Measurements from ENCODE around the gene ZNF91.
"Not testable (repeated sequence)": the region's sequence is repeated elsewhere in the genome, so short reads cannot be mapped to it uniquely, and the experiment has no call there.

The ZNF91 gene

DNA sequence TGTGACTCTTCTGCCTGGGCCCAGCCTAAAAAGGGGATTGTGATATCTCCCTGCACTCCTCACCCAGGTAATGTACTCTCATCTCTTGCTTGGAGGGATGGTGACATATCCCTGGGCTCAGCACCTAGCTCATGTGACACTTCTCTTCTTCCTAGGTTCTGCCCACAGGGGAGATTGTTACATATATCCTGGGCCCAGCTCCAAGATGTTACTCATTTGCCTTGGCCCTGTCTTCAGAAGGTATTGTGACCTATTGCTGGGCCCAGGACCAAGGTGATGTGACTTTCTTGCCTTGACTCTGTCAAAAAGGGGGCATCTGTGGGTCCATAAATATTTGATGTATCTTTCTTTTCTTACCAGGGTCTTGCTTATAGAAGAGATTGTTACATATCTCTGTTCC lies 73.9 kb downstream of the ZNF91 start:
- H3K9ac ChIP-seq (ENCODE audit: low read length); H3K36me3 ChIP-seq (ENCODE audit: control insufficient read depth, insufficient read depth, low read length); H3K4me3 ChIP-seq (ENCODE audit: low read depth, low read length); H3K4me1 ChIP-seq (ENCODE audit: control insufficient read depth, insufficient read depth, low read length); H3K27ac ChIP-seq (ENCODE audit: low read depth, low read length): not testable (repeated sequence)
- H3K27me3 ChIP-seq (ENCODE audit: control insufficient read depth, insufficient read depth, low read length) = peaks cover 13% of the 10 kb centered on the region; the same call in 1 of the 2 replicates
- H3K9me3 ChIP-seq (ENCODE audit: control insufficient read depth, insufficient read depth, low read depth, low read length) = peaks cover 33% of the 10 kb centered on the region; the same call in 1 of the 2 replicates

DNA sequence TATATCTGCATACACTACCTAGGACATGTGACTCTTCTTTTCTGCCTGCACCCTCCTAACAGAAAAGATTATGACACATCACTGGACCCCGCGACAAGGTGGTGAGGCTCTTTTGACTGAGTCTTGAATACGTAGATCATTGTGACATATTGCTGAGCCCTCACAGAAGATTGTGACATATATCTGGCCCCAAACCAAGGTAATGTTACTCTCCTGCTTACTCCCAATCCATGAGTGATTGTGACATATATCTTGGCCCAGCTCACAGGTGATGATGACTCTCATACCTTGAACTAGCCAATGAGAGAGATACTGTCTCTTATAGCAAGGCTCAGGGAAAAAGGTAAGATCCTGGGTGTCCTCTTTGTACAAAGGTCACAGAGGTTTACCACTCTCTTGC lies 75.7 kb downstream of the ZNF91 start:
- H3K27me3 ChIP-seq (ENCODE audit: control insufficient read depth, insufficient read depth, low read length) = peaks cover 13% of the 10 kb centered on the region; the same call in 1 of the 2 replicates
- H3K27ac ChIP-seq (ENCODE audit: low read depth, low read length); H3K4me1 ChIP-seq (ENCODE audit: control insufficient read depth, insufficient read depth, low read length); H3K9ac ChIP-seq (ENCODE audit: low read length); H3K36me3 ChIP-seq (ENCODE audit: control insufficient read depth, insufficient read depth, low read length); H3K4me3 ChIP-seq (ENCODE audit: low read depth, low read length): not testable (repeated sequence)
- peaks cover 25% of the 10 kb centered on the region; the same call in 1 of the 2 replicates for H3K9me3 ChIP-seq (ENCODE audit: control insufficient read depth, insufficient read depth, low read depth, low read length)

DNA sequence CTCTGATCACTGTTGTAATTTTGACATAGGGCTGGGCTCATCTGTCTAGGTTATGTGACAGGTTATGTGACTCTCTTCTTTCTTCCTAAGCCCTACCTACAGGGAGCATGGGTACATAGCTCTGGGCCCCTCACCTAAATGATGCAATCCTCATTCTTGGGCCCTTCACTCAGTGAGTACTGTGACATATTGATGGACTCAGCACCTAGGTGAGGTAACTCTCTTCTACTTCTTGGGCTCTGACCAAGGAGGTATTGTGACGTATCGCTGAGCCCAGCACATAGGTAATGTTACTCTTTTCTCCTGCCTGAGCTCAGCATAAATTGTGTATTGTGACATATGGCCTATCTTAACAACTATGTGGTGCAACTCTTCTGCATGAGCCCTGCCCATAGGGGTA lies 76.3 kb downstream of the ZNF91 start:
- not testable (repeated sequence) for H3K4me3 ChIP-seq (ENCODE audit: low read depth, low read length); H3K27ac ChIP-seq (ENCODE audit: low read depth, low read length); H3K9ac ChIP-seq (ENCODE audit: low read length); H3K36me3 ChIP-seq (ENCODE audit: control insufficient read depth, insufficient read depth, low read length); H3K4me1 ChIP-seq (ENCODE audit: control insufficient read depth, insufficient read depth, low read length)
- H3K27me3 ChIP-seq (ENCODE audit: control insufficient read depth, insufficient read depth, low read length) = peaks cover 12% of the 10 kb centered on the region; the same call in 1 of the 2 replicates
- peaks cover 22% of the 10 kb centered on the region; the same call in 1 of the 2 replicates for H3K9me3 ChIP-seq (ENCODE audit: control insufficient read depth, insufficient read depth, low read depth, low read length)

DNA sequence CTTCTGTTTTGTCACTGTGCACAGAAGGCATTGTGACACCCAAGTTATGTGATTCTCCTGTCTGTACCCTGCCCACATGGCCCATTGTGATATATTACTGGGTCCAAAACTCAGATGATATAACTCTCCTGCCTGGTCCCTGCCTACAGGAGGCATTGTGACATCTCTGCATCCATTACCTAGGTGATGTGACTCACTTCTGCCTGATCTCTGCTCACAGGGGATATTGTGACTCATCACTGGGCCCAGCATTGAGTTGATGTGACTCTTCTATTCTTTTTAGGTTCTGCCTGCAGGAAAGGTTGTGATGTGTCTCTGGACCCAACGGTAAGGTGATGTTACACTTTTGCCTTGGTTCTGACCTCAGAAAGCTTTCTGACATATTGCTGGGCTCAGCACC lies 77.1 kb downstream of the ZNF91 start:
- Histone ChIP-seq H3K9me3 (ENCODE audit: control insufficient read depth, insufficient read depth, low read depth, low read length) (peaks cover 18% of the 10 kb centered on the region; the same call in 1 of the 2 replicates), H3K9ac (ENCODE audit: low read length) (no peak overlapping the region)

DNA sequence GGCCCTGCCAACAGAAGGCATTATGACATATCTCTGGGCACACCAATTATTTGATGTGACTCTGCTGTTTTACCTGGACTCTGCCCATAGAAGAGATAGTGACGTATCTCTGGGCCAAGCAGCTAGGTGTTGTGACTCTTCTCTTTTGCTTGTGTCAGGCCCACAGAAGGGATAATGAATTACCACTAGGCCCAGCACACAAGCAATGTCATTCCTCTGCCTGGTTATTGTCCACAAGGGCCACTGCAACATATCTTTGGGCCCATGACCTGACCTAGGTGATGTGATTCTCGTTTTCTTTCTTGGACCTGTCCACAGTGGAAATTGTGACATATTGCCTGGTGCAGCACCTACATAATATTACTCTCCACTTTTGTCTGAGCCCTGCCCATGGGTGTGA lies 80.0 kb downstream of the ZNF91 start:
- Histone ChIP-seq H3K27ac (ENCODE audit: low read depth, low read length) (no peak overlapping the region), H3K4me1 (ENCODE audit: control insufficient read depth, insufficient read depth, low read length) (no peaks in the 10 kb centered on the region), H3K9me3 (ENCODE audit: control insufficient read depth, insufficient read depth, low read depth, low read length) (peaks cover 23% of the 10 kb centered on the region; the same call in 1 of the 2 replicates), H3K27me3 (ENCODE audit: control insufficient read depth, insufficient read depth, low read length) (no peaks in the 10 kb centered on the region), H3K36me3 (ENCODE audit: control insufficient read depth, insufficient read depth, low read length) (no peaks in the 10 kb centered on the region), H3K4me3 (ENCODE audit: low read depth, low read length) (no peak overlapping the region), H3K9ac (ENCODE audit: low read length) (no peak overlapping the region)

More for the DNA sequence above, 77.1 kb downstream of the ZNF91 start:
- Histone ChIP-seq H3K4me3 (ENCODE audit: low read depth, low read length) (no peak overlapping the region), H3K4me1 (ENCODE audit: control insufficient read depth, insufficient read depth, low read length) (no peaks in the 10 kb centered on the region), H3K27me3 (ENCODE audit: control insufficient read depth, insufficient read depth, low read length) (peaks cover 4% of the 10 kb centered on the region; the same call in 1 of the 2 replicates), H3K27ac (ENCODE audit: low read depth, low read length) (no peak overlapping the region), H3K36me3 (ENCODE audit: control insufficient read depth, insufficient read depth, low read length) (no peaks in the 10 kb centered on the region)

DNA sequence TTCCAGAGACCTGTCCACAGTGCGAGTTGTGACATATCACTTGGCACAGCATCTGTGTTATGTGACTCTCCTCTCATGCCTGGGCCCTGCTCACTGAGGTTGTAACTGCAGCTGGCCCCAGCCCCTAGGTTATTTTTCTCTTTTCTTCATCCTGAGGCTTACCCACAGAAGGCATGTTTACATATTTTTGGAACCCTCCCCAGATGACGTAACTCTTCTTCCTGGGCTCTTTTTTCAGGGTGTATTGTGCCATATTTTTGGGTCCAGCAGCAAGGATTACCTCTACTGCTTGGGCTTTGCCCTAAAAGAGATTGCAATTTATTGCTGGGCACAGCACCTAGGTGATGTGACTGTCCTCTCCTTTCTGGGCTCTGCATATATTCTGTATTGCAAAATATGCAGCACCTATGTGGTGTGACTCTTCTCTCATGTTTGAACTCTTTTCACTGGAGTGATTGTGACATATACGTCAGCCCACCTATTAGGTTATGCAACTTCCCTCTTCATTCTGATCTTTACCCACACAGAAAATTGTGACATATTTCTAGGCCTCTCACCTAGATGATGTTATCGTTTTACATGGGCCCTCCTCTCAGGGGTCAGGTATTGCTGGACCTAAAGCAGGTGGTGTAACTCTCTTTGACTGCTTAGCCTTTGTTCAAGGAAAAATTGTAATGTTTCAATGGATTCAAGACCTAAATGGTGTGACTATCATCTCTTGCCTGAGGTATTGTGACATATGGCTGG lies 80.6 kb downstream of the ZNF91 start:
- H3K36me3 ChIP-seq (ENCODE audit: control insufficient read depth, insufficient read depth, low read length) = no peaks in the 10 kb centered on the region
- no peak overlapping the region for H3K27ac ChIP-seq (ENCODE audit: low read depth, low read length)
- no peaks in the 10 kb centered on the region for H3K27me3 ChIP-seq (ENCODE audit: control insufficient read depth, insufficient read depth, low read length)
- H3K9me3 ChIP-seq (ENCODE audit: control insufficient read depth, insufficient read depth, low read depth, low read length) = peaks cover 23% of the 10 kb centered on the region; the same call in 1 of the 2 replicates
- H3K4me3 ChIP-seq (ENCODE audit: low read depth, low read length) = no peak overlapping the region
- H3K4me1 ChIP-seq (ENCODE audit: control insufficient read depth, insufficient read depth, low read length) = no peaks in the 10 kb centered on the region
- no peak overlapping the region for H3K9ac ChIP-seq (ENCODE audit: low read length)

DNA sequence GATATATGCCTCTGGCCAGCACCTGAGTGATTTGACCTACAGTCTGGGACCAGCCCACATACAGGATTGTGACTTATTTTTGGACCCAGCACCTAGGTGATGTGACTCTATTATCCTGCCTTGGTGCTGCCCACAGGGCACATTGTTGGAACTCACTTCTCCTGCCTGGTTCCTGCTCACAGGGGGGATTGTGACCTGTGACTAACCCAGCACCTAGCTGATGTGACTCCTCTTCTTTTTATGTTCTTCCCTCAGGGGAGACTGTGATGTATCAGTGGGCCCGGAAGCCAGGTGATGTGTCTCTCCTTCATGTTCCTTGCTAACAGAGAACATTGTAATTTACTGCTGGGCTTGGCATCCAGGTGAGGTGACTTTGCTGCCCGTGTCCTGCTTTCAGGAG lies 82.1 kb downstream of the ZNF91 start:
- no peak overlapping the region for H3K4me3 ChIP-seq (ENCODE audit: low read depth, low read length)
- H3K27me3 ChIP-seq (ENCODE audit: control insufficient read depth, insufficient read depth, low read length) = no peaks in the 10 kb centered on the region
- no peak overlapping the region for H3K27ac ChIP-seq (ENCODE audit: low read depth, low read length)
- H3K9me3 ChIP-seq (ENCODE audit: control insufficient read depth, insufficient read depth, low read depth, low read length) = peaks cover 22% of the 10 kb centered on the region; the same call in 1 of the 2 replicates
- no peak overlapping the region for H3K9ac ChIP-seq (ENCODE audit: low read length)
- no peaks in the 10 kb centered on the region for H3K36me3 ChIP-seq (ENCODE audit: control insufficient read depth, insufficient read depth, low read length)
- H3K4me1 ChIP-seq (ENCODE audit: control insufficient read depth, insufficient read depth, low read length) = no peaks in the 10 kb centered on the region

DNA sequence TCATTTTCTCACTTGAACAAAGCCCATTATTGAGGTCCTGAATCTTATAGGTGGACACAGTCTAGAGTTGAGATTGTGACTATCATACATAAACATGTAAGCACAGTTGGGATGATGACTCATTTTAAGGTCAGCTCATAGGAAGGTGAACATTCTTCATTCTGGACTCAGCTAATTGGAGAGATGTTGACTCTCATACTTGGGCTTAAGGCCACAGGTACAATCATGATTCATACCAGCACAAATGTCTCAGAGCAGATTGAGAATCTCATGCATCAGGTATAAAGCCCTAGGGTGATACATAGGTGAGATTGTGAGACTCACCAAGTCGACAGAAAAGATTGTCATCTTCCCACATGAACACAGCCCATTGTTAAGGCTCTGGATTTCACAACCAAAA lies 82.8 kb downstream of the ZNF91 start:
- no peak overlapping the region for H3K9ac ChIP-seq (ENCODE audit: low read length)
- H3K9me3 ChIP-seq (ENCODE audit: control insufficient read depth, insufficient read depth, low read depth, low read length) = peaks cover 22% of the 10 kb centered on the region; the same call in 1 of the 2 replicates

DNA sequence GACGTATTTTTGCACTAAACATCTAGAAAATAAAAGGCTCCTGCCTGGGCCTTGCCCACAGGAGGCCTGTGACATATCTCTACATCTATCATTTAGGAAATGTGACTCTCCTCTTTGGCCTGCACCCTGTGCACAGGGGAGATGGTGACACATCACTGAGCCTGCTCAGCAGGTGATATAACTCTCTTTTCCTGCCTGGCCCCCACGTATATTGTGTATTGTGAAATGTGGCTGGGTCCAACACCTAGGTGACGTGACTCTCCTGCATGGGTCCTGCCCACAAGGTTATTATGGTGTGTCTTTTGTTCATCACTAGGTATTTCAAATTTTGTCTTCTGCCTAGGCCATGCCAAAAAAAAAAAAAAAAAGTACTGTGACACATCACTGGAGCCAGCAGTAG lies 83.7 kb downstream of the ZNF91 start:
- Histone ChIP-seq H3K9ac (ENCODE audit: low read length) (no peak overlapping the region), H3K36me3 (ENCODE audit: control insufficient read depth, insufficient read depth, low read length) (no peaks in the 10 kb centered on the region), H3K4me1 (ENCODE audit: control insufficient read depth, insufficient read depth, low read length) (no peaks in the 10 kb centered on the region), H3K9me3 (ENCODE audit: control insufficient read depth, insufficient read depth, low read depth, low read length) (peaks cover 26% of the 10 kb centered on the region; the same call in 1 of the 2 replicates), H3K27me3 (ENCODE audit: control insufficient read depth, insufficient read depth, low read length) (no peaks in the 10 kb centered on the region), H3K4me3 (ENCODE audit: low read depth, low read length) (no peak overlapping the region), H3K27ac (ENCODE audit: low read depth, low read length) (no peak overlapping the region)

More for the DNA sequence above, 82.8 kb downstream of the ZNF91 start:
- Histone ChIP-seq H3K4me1 (ENCODE audit: control insufficient read depth, insufficient read depth, low read length) (no peaks in the 10 kb centered on the region), H3K27ac (ENCODE audit: low read depth, low read length) (no peak overlapping the region), H3K36me3 (ENCODE audit: control insufficient read depth, insufficient read depth, low read length) (no peaks in the 10 kb centered on the region), H3K4me3 (ENCODE audit: low read depth, low read length) (no peak overlapping the region), H3K27me3 (ENCODE audit: control insufficient read depth, insufficient read depth, low read length) (no peaks in the 10 kb centered on the region)

DNA sequence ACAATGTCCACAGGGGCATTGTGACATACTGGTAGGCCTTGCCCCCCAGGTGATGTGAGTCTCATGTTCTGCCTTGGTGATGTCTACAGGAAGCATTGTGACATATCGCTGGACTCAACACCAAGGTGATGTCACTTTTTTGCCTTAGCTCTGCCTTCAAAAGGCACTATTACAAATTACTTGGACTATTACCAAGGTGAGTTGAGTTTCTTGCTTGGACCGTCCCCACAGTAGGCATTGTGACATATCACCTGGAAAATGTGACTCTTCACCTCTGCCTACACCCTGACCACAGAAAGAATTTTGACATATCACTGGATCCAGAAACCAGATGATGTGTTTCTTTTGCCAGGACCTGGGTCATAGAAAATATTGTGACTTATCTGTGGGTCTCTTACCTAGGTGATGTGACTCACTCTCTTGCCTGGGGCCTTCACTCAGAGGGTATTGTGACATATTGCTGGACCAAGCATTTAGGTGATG lies 84.5 kb downstream of the ZNF91 start:
- Histone ChIP-seq H3K4me3 (ENCODE audit: low read depth, low read length) (no peak overlapping the region), H3K9me3 (ENCODE audit: control insufficient read depth, insufficient read depth, low read depth, low read length) (peaks cover 26% of the 10 kb centered on the region; the same call in 1 of the 2 replicates), H3K36me3 (ENCODE audit: control insufficient read depth, insufficient read depth, low read length) (no peaks in the 10 kb centered on the region), H3K9ac (ENCODE audit: low read length) (no peak overlapping the region), H3K27ac (ENCODE audit: low read depth, low read length) (no peak overlapping the region), H3K27me3 (ENCODE audit: control insufficient read depth, insufficient read depth, low read length) (no peaks in the 10 kb centered on the region), H3K4me1 (ENCODE audit: control insufficient read depth, insufficient read depth, low read length) (no peaks in the 10 kb centered on the region)

DNA sequence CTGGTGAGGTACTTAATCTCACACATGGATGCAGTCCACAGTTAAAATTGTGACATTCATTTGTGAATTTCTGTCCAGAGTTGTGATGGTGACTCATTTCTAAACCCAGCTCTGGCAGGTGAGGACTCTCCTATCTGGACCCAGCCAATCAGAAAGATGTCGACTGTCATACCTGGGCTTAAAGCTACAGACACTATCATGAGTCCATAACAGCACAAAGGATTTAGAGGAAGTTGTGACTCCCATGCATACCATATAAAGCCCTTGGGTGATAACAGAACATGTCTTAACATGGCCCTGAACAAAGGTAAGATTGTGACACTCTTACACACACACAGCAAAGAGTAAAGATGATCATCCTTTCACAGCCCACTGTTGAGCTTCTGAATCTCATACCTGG lies 85.3 kb downstream of the ZNF91 start:
- Histone ChIP-seq H3K27ac (ENCODE audit: low read depth, low read length) (no peak overlapping the region), H3K4me1 (ENCODE audit: control insufficient read depth, insufficient read depth, low read length) (no peaks in the 10 kb centered on the region), H3K9ac (ENCODE audit: low read length) (no peak overlapping the region), H3K4me3 (ENCODE audit: low read depth, low read length) (no peak overlapping the region), H3K36me3 (ENCODE audit: control insufficient read depth, insufficient read depth, low read length) (no peaks in the 10 kb centered on the region), H3K9me3 (ENCODE audit: control insufficient read depth, insufficient read depth, low read depth, low read length) (peaks cover 26% of the 10 kb centered on the region; the same call in 1 of the 2 replicates), H3K27me3 (ENCODE audit: control insufficient read depth, insufficient read depth, low read length) (no peaks in the 10 kb centered on the region)

All from HUES6 (cell line).